ENCODE data around the gene GTPBP10.

DNA sequence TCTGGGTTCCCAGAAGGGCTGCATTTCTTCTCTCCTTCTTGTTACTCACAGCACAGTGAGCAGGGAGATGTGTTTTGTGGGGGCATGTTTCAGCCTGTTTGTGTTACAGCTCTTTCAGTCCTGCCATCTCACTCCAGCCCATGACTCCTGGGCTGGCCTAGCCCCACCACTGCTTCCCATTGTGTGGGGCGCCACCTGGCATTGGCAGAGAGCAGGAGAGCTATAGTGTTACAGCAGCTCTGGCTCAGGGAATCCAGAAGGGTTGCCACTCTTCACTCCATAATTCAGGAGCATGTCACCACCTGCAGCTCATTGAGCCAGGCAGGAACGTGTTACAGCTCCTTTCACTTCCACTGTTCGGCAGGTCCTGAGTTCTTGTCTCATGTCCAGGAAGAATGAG, 86.7 kb downstream of the GTPBP10 start:
- no peak for TF ChIP-seq POLR2A (IDR thresholded peaks at IDR 0.05)
- TF ChIP-seq, protein P1, sequence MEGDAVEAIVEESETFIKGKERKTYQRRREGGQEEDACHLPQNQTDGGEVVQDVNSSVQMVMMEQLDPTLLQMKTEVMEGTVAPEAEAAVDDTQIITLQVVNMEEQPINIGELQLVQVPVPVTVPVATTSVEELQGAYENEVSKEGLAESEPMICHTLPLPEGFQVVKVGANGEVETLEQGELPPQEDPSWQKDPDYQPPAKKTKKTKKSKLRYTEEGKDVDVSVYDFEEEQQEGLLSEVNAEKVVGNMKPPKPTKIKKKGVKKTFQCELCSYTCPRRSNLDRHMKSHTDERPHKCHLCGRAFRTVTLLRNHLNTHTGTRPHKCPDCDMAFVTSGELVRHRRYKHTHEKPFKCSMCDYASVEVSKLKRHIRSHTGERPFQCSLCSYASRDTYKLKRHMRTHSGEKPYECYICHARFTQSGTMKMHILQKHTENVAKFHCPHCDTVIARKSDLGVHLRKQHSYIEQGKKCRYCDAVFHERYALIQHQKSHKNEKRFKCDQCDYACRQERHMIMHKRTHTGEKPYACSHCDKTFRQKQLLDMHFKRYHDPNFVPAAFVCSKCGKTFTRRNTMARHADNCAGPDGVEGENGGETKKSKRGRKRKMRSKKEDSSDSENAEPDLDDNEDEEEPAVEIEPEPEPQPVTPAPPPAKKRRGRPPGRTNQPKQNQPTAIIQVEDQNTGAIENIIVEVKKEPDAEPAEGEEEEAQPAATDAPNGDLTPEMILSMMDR (IDR thresholded peaks at IDR 0.05), result no peak

Measured in thyroid gland (tissue), 4 donors.